Esophagus squamous epithelium (tissue), 4 donors: ENCODE data around the gene GJB6.

ENCODE experiments used
- CTCF ChIP-seq, 6 experiments: fragments of 450-650 bp in 4 of 6; fragments of 200-600 bp in 2 of 6; sonication (generic) in 2 of 6; IDR thresholded peaks; one replicate each; pipeline ENCODE4 v1.5.1; 2016 to 2019; ENCODE audit warnings: antibody characterized with exemption in 6 of 6, mild to moderate bottlenecking in 4 of 6, moderate library complexity in 4 of 6
- POLR2A ChIP-seq, 4 donors: fragments of 450-650 bp; IDR thresholded peaks; one replicate each; pipeline ENCODE4 v1.6.1; 2017; ENCODE audit warnings: antibody characterized with exemption in 4 of 4, mild to moderate bottlenecking in 4 of 4, moderate library complexity in 3 of 4

- TF ChIP-seq CTCF (IDR thresholded peaks at IDR 0.05) (no peak), POLR2A (IDR thresholded peaks at IDR 0.05) (no peak)
Measured at GRCh38 chr13:20247403-20247802, 15.3 kb upstream of the GJB6 start.
